HG03521 (cell line): ENCODE results near the gene SUMO3.

ENCODE experiments used
- ATAC-seq: cut with Tn5 transposase; IDR thresholded peaks from one replicate; pipeline ENCODE4 v1.9.1; 2021; ENCODE audit warnings: mild to moderate bottlenecking, moderate library complexity; ENCODE audit not compliant: unreplicated experiment

SUMO3 gene

GRCh38 chr21:44780767-44781459 is 36.9 kb downstream of the SUMO3 start:
- no peak for ATAC-seq

DNA sequence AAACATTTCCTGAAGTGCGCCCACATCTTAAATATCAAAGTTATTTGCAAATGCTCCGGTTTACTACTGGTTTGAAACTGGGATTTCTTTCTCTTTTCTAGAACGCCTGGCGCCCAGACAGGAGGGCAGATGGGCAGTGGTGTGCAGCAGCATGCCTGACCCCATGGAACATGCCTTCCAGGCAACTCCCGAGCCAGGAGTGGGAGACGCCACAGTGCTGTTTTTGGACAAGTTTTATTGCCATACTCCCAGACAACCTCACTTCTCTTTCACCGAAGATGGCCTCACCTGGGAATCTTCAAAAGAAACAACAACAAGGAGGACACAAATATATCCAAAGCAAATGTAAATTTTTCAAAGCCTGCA is 37.7 kb downstream of the SUMO3 start:
- no peak for ATAC-seq

- no peak for ATAC-seq
These were observed 38.3 kb downstream of the SUMO3 start for GRCh38 chr21:44779417-44780136.

DNA sequence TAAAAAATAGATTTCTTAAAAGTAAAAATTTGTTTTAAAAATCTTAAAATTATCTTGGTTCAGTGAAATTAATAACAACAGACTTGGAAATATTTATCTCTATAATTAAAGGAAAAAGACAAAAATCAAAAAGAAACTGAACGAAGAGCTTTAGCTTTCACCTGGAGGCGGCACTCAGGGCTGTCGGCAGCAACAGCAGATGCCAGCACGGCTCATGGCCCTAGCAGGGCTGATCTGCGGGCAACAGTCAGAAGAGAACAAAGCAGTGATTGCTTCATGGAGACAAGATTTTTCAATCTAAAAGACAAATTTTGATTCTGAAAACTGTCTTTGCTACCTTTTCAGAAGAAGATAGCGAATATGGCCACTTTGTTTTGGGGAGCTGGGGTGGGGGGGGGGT is 38.9 kb downstream of the SUMO3 start:
- no peak for ATAC-seq

DNA sequence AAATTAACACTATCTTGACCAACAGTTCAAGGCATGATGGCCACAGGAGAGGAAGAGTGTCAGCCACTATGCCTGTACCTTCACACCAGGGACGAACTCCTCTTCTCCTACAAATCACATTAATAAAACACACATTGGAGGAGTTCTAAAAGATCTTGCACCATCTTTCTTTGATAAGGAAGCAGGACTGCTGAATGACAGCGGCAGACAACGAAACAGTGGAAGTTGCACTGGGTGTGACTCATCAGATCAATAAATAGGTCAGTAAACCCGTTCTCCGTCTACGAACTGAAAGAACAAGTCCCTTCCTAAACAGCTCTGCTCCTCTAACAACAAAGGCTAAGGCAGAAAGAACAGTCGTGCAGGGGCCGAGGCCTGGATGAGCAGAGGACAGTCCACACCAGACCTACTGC is 39.4 kb downstream of the SUMO3 start:
- no peak for ATAC-seq

DNA sequence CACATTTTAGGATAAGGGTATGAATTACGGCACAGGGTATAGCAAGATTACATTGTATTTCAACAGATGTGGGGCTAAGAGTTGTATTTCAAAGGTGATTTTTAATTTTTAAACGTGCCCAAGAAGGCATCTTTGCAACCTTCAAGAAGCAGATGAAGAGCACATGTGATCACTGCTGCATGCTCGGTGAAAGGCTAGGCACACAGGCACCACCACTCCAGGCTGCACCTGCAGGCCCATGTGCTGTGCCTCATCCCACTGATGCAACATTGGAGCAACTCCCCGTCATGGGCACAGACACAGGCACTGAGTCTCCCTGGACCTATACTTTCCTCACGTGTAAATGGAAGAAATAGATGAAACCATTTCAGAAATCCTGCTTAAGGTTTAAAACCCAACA is 39.8 kb downstream of the SUMO3 start:
- no peak for ATAC-seq

DNA sequence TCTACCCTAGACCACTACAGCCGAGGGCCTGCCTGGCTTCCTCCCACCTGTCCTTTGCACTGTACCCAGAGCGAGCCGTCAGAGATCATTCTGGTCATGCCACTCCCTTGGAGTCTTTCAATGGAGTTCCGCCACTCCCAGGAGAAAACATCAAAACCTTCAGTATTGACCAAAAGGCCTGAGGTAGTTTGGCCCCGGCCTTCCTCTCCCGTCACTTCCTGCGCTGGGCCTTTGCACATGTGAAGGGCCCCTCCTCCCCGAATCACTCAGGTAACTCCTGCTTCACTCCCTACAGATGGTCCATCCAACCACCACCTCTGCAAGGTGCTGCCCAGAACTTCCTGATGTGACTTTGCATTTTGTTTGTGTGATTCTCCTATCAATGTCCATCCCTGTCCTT is 42.9 kb downstream of the SUMO3 start:
- ATAC-seq: no peak

- no peak for ATAC-seq
These were observed 44.5 kb downstream of the SUMO3 start for GRCh38 chr21:44773291-44773932.

GRCh38 chr21:44771896-44772525 is 45.9 kb downstream of the SUMO3 start:
- ATAC-seq: no peak

GRCh38 chr21:44767834-44768831 is 49.7 kb downstream of the SUMO3 start:
- ATAC-seq: no peak

- no peak for ATAC-seq
These were observed 51.0 kb downstream of the SUMO3 start for GRCh38 chr21:44766818-44767354.

- no peak for ATAC-seq
These were observed 51.6 kb downstream of the SUMO3 start for GRCh38 chr21:44766014-44766817.

DNA sequence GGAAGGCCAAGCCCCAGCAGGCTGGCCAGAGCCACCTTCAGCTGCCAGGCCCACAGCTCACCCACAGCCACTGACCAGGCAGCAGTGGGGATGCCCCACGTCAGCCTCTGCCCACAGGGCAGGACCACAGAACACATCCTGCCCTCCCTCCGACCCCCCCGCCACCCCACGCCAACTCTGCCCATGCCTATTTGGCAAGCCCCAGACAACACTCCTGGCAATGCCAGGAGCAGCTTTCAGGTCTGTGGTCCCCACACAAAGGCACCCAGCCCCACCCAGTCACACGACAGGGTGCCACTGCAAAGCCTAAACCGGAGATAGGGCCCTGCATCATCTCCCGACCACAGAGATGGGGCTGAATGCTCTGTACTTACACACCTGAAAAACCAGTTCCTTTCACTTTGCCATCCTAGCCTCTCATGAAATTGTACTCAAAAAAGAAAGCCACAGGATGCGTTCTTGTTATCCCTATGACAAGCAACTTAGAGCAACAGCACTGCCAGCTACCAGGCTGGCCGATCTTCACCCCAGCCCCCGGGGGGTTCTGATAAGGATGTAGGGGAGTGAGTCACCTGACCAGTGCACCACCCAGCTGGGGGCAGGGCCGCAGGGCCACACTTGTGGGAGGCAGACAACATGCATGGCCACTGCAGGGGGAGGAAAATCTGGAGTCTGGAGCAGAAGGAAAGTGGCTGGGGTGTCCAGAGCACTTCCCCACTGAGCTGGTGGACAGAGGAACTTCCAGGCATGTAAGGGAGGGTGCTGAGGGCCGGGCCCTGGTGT is 52.4 kb downstream of the SUMO3 start:
- ATAC-seq: no peak

GRCh38 chr21:44764319-44765230 is 53.3 kb downstream of the SUMO3 start:
- no peak for ATAC-seq

- no peak for ATAC-seq
These were observed 54.2 kb downstream of the SUMO3 start for GRCh38 chr21:44763451-44764318.

- no peak for ATAC-seq
These were observed 54.8 kb downstream of the SUMO3 start for GRCh38 chr21:44763050-44763378.
